PC-9 (cell line): ENCODE results near the gene ZMIZ1.

Experiments used
- EZH2 ChIP-seq: fragments of 200-600 bp; sonication (generic); IDR thresholded peaks from 2 replicates; pipeline ENCODE4 v1.8.0; 2017; ENCODE audit warnings: antibody characterized with exemption, low read depth
- TF ChIP-seq, protein P1 (sequence below): fragments of 200-600 bp; sonication (generic); conservative IDR thresholded peaks from 2 replicates; pipeline ENCODE4 v1.6.1; 2017; ENCODE audit warnings: mixed run types, antibody characterized with exemption, mild to moderate bottlenecking, moderate library complexity

DNA sequence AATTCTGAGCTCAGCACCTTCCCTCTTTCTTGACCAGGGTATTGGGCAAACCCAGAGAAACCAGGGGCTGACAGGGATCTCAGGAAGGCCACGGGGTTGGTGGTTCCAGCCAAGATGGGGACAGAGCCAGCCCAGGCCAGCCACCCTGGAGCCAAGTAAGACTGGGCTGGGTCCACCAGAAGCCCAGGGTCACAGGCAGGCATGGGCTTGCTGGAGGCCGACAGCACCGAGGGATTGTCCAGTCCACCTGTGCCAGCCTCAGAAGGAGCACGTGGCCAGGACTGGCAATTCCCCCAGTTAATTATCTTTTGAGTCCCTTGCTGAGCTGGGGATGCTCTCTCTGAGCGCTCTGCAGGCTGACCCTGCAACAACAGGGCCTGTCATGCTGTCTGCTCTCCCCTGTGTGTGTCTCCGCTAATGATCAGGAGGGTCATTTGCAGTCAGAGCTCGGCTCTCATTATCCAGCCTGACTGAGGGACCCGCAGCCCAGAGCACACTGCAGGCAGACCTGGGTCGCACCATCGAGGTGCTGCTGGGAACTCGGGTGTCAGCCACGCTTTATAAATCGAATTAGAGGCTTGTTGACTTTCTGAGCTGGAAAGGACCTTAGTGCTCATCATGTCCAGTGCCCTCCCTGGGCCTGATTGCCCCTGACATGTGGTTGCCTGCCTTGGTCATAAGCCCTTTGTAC lies 209.0 kb downstream of the ZMIZ1 start:
- no peak for TF ChIP-seq EZH2
- TF ChIP-seq, protein P1, sequence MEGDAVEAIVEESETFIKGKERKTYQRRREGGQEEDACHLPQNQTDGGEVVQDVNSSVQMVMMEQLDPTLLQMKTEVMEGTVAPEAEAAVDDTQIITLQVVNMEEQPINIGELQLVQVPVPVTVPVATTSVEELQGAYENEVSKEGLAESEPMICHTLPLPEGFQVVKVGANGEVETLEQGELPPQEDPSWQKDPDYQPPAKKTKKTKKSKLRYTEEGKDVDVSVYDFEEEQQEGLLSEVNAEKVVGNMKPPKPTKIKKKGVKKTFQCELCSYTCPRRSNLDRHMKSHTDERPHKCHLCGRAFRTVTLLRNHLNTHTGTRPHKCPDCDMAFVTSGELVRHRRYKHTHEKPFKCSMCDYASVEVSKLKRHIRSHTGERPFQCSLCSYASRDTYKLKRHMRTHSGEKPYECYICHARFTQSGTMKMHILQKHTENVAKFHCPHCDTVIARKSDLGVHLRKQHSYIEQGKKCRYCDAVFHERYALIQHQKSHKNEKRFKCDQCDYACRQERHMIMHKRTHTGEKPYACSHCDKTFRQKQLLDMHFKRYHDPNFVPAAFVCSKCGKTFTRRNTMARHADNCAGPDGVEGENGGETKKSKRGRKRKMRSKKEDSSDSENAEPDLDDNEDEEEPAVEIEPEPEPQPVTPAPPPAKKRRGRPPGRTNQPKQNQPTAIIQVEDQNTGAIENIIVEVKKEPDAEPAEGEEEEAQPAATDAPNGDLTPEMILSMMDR: no peak
